NAMALWA (cell line): ENCODE measurements around the gene IL1RAPL1.

Experiments
- DNase-seq: peaks from one replicate; pipeline ENCODE4 v3.0.0-alpha.2; 2015; ENCODE audit warnings: low spot score

Gene IL1RAPL1

DNA sequence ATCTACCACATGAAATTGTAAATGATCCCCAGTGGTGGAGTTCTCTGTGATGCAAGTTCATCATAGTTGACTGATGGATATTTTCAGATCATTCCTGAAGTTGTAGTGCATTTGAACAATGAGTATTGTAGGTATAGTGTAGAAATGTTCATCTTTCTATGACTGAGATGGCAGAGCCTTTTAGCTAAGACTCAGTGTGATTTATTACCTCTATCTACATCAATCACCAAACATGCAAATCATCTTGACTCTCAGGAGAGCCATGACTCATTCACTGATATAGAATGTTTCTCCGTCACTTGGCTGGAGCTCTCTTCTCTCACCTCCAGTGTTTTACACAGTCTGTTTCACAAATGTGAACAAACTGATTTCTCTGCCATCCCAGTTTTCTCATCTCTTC lies 392.6 kb downstream of the IL1RAPL1 start:
- DNase-seq: no peak

GRCh38 chrX:28981952-28982351 lies 394.7 kb downstream of the IL1RAPL1 start:
- no peak for DNase-seq

- no peak for DNase-seq
These were observed 401.0 kb downstream of the IL1RAPL1 start for GRCh38 chrX:28988246-28988645.

GRCh38 chrX:28997706-28998463 lies 410.6 kb downstream of the IL1RAPL1 start:
- DNase-seq: no peak

DNA sequence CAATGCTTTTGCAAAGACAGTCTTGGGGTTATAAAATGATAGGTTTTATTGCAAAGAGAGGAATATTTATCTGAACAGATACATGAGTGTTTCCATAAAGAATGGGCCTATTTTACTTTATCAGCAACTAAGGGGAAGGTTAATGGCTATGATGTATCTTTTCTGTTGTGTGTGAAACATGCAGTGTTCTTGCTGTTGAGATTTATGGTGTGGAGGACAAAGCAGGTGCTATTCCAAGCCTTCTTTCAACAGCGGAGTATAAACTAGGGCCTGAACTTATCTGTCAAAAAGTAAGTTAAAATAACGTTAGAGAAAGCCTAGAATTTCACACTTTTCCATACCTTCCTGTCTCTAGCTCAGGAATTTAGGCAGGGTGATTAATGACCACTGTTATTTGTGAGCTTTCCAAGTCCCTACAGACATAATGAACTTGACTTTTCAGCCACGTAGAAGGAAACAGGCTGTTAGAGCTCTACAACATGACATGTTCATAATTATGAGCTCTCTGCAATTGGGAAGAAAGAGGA lies 411.4 kb downstream of the IL1RAPL1 start:
- no peak for DNase-seq

GRCh38 chrX:29012867-29013266 lies 425.6 kb downstream of the IL1RAPL1 start:
- DNase-seq: no peak

DNA sequence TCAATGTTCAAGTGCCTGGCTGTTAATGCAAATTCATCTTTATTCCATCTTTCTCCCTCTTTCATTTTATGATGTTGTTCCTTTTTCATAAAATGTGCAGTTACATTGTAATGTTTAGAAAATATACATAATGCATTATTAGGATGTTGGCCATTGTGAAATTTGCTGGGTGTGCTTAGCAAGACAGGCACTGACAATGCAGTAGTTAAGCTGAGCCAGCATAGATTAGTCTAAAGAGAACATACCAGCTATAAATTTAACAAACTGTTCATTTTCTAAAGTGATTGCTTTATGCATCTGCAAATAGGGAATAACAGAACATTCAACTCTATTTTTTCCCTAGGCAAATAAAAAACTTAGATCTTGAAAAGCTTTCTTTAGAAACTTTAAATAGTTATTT lies 436.0 kb downstream of the IL1RAPL1 start:
- DNase-seq: no peak

DNA sequence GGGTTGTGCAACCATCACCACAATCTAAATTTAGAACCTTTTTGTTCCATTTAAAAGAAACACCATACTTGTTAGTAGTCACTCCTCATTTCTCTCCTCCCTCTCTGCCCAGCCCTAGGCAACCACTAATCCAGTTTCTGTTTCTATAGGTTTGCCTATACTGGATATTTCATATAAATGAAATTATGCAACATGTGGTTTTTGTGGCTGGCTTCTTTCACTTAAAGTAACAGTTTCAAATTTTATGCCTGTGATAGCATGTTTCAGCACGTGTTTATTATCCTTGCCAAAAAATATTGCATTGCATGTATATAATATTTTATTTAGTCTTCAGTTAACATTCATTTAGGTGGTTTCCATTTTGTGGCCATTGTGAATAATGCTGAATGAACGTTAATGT lies 437.6 kb downstream of the IL1RAPL1 start:
- DNase-seq: no peak

- DNase-seq: no peak
These were observed 452.3 kb downstream of the IL1RAPL1 start for GRCh38 chrX:29039501-29039900.

GRCh38 chrX:29040160-29040559 lies 452.9 kb downstream of the IL1RAPL1 start:
- DNase-seq: no peak

GRCh38 chrX:29042341-29042740 lies 455.1 kb downstream of the IL1RAPL1 start:
- DNase-seq: no peak

DNA sequence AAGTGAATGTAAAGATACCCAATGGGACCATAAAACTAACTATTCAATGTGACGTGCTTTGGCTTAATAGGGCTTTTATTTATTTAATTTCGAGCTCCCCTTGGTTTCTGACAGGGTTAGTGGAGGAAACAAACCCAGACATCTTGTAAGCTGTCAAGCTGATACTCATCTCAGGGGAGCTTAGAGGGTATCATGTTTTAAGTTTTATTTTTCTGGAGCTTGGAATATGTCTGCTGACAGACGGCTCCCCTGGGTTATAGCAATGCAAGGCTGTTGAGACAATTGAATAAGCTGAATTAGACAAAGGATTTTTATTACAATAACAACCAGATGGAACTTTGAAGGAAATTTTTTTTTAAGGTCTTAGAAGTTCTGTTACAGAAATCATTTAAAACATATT lies 456.5 kb downstream of the IL1RAPL1 start:
- no peak for DNase-seq

DNA sequence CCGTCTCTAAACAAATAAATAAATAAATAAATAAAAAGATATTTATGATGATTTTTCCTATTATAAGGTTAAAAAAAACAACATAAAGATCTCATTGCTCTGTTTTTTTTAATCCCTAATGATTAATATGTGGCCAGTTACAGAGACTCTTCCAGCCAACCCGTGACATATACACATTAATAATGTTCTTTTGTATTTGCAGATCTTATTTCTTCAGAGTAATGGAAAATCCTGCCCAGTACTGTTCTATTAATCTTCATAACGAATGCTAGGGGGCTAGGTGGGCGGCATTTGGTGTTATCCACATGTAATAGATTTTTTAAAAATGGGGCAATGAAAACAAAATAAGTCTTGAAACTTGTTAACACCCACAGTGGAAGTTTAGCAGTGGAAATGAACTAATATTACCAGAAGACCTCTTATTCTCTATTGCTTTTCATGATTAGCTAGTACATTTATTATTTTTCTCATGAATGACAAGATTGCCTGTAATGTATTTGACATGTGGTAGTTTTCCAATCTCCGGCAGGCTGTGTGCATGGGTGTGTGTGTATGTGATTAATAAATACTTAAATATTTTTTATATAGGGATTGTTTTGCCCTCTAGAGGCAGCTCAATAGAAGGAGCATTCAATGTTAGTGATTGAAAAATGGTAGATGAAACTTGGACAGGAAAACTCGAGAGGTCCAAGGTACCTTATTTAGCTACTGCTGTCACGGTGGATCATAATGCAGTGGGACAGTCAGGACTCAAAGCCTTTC lies 457.4 kb downstream of the IL1RAPL1 start:
- peak; percentile 0 for DNase-seq

- DNase-seq: no peak
These were observed 478.2 kb downstream of the IL1RAPL1 start for GRCh38 chrX:29065477-29065876.

GRCh38 chrX:29066516-29066915 lies 479.3 kb downstream of the IL1RAPL1 start:
- DNase-seq: no peak

DNA sequence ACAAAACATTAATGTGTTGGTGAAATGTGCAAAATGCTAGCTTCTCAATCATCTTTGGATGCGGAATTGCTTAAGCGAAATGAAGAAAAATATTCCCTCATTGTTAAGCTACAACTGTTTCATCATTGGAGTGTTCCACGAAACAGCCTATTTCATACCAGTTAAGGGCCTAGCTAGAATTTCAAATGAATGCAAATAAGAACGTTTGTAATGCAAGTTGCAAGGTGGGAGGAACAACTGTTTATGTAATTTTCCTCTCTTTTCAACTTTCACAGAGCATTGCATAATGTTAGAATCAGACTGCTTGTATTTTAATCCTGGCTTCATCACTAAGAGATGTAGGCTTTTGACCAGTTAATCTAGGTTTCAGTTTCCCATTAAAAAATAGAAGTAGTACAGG lies 480.1 kb downstream of the IL1RAPL1 start:
- no peak for DNase-seq

DNA sequence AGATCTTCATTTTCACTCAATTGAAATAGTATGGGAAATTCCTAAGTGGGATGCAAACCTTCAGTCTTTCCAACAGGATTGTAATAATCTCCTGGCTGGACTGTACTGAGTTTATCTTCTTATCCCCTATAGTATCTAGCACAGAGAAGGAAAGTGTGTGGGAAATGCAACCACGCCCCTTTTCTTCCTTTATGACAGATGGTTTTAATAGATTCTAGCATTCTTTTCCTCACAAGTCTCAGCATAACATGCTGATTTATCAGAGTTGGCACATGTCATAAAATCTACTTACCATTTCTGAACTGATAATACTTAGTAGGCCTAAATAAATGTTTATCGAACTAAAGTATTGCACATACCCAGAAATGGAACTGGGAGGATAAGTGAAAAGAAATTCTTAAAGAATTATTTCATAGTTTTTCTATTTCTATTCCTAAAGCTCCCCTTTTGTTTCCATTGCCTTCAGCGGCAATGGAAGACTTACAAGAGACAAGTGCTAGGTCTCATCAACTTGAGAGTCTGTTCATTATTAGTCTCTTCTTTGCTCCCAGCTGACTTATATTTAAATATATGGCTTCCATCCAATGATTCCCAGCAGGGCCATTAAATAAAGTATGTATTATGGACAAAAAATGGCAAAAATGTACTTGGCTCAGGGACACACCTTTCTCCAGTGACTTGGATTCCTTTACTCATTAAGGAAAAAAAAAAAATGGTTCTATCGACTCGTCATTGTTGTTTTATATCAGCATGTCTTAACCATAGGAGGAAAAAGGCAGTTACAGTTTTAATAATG lies 484.5 kb downstream of the IL1RAPL1 start:
- DNase-seq: no peak

- no peak for DNase-seq
These were observed 495.3 kb downstream of the IL1RAPL1 start for GRCh38 chrX:29082558-29082957.

GRCh38 chrX:29083823-29084222 lies 496.6 kb downstream of the IL1RAPL1 start:
- no peak for DNase-seq

DNA sequence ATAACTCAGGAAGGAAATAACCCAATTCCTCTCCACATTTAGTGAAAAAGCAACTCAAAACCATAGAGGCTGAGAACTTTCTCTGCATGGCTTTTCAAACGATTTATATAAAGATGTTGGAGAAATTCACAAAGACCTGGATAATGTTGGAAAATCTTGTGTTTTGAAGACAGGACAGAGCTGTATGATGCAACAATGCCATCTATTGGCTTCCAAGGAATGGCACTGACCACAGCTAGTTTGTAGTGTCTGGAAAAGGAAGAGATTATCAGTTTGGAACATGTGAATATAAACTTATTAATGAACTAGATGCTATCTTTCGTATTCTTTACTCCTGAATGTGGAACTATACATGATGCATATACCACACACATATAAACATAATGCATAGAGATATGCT lies 503.6 kb downstream of the IL1RAPL1 start:
- DNase-seq: no peak

- no peak for DNase-seq
These were observed 520.0 kb downstream of the IL1RAPL1 start for GRCh38 chrX:29107231-29107630.

DNA sequence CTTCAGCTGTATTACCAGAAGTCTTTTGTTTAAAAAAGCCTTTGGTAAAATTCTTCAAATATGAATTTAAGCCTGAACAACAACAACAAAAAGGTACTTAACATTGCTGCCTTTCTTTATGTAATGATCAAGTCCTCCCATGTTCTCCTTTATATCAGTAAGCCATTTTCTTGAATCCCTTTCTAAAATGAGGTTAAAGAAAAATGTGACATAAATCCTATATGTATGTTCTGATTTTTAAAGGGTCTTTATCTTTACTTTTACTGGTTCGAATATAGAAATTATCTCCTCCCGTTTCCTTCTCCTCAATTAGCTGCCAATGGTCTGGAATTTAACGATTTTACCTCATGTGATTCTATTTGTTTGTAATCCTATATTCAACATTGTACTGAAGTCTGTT lies 522.8 kb downstream of the IL1RAPL1 start:
- no peak for DNase-seq

- DNase-seq: no peak
These were observed 526.0 kb downstream of the IL1RAPL1 start for GRCh38 chrX:29113221-29113620.
